ENCODE measurements around the gene PTPA. TPM values are rescaled to one million over a fixed set of nuclear protein-coding genes. Genes with fewer than 3 reads are reported as not detected.

Gene PTPA
- total RNA-seq, 4 donors from 2014 or later = 59.1 to 108 (median 83.8) TPM

DNA sequence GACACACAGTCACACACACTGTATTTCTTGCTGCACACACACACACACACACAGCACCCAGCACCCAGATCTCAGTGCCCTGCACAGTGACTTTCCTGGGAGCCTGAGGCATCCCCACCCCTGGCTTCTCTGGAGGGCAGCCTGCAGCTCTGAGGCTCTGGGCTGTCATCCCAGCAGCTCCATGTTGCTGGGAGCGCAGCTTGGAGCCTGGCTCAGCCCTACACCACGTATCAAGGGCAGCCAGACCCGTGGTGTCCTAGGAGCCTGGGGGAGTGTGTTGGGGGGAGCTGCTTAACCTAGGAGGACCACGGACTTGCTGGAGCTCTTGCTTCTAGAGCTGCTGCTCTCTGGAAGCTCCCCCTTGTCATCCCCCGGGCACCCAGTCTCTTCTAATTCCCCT, 61.6 kb downstream of the PTPA start:
- H3K4me1 ChIP-seq = peaks cover 48% of the 10 kb centered on the region

DNA sequence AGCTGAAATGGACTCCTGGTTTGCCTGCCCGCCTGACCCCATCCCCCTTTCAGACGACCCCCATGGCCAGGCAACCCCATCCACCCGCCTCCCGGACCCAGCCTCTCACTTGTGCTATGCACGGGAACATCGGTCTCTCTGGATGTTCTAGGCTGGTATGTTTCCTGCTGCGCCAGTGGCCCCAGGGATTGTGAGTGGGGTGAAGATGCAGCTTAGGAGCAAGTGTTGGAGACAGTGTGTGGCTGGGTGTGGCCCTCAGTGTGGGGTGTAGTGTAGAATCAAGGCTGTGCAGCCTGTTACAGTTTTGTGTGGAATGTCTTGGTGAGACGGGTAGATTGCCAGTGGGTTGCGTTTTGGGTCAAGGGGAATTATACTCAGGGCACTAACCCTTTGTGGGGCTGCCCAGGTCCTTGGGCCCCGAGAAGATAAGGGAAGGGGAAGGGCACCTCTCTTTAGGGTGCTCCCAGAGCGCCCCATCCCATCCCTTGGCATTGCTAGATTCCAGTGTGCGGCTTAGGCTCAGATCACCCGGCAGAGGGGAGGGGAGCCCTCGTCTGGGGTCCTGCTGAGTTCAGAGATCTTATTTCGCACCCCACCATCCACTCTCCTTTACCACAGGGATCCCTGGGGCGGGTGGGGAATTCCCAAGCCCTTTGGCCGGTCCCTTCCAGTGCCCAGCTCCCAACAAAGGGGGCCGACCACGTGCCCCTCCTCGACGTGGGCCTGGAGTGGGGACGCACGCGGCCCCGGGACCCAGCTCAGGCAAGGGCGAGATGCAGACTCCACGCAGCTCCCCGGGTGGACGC, 62.3 kb downstream of the PTPA start:
- TF ChIP-seq, protein P1, sequence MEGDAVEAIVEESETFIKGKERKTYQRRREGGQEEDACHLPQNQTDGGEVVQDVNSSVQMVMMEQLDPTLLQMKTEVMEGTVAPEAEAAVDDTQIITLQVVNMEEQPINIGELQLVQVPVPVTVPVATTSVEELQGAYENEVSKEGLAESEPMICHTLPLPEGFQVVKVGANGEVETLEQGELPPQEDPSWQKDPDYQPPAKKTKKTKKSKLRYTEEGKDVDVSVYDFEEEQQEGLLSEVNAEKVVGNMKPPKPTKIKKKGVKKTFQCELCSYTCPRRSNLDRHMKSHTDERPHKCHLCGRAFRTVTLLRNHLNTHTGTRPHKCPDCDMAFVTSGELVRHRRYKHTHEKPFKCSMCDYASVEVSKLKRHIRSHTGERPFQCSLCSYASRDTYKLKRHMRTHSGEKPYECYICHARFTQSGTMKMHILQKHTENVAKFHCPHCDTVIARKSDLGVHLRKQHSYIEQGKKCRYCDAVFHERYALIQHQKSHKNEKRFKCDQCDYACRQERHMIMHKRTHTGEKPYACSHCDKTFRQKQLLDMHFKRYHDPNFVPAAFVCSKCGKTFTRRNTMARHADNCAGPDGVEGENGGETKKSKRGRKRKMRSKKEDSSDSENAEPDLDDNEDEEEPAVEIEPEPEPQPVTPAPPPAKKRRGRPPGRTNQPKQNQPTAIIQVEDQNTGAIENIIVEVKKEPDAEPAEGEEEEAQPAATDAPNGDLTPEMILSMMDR (IDR thresholded peaks at IDR 0.05) = no peak
- no peak for TF ChIP-seq POLR2AphosphoS5 (IDR thresholded peaks at IDR 0.05)
- no peak for TF ChIP-seq EP300 (IDR thresholded peaks at IDR 0.05)
- no peaks in the 10 kb centered on the region for H3K27me3 ChIP-seq
- WGBS = 36% methylated on average over 11 of the region's 29 CpGs
- peak overlapping the region; percentile 79 for H3K4me3 ChIP-seq
- peaks cover 45% of the 10 kb centered on the region for H3K4me1 ChIP-seq
- peak overlapping the region; percentile 98 for H3K27ac ChIP-seq
- H3K9me3 ChIP-seq = no peaks in the 10 kb centered on the region
- H3K36me3 ChIP-seq = no peaks in the 10 kb centered on the region
- no peak for DNase-seq (ENCODE audit: low spot score in 2 of 2)

More for the DNA sequence above, 61.6 kb downstream of the PTPA start:
- no peak for DNase-seq (ENCODE audit: low spot score in 2 of 2)
- Histone ChIP-seq H3K27ac (peak overlapping the region; percentile 98), H3K9me3 (no peaks in the 10 kb centered on the region), H3K36me3 (no peaks in the 10 kb centered on the region), H3K27me3 (no peaks in the 10 kb centered on the region), H3K4me3 (no peak overlapping the region)
- WGBS = 24% methylated on average over 3 of the region's 5 CpGs
- TF ChIP-seq EP300 (IDR thresholded peaks at IDR 0.05) (no peak), POLR2A (IDR thresholded peaks at IDR 0.05) (no peak), POLR2AphosphoS5 (IDR thresholded peaks at IDR 0.05) (no peak)
- TF ChIP-seq, protein P1 (IDR thresholded peaks at IDR 0.05) = no peak

DNA sequence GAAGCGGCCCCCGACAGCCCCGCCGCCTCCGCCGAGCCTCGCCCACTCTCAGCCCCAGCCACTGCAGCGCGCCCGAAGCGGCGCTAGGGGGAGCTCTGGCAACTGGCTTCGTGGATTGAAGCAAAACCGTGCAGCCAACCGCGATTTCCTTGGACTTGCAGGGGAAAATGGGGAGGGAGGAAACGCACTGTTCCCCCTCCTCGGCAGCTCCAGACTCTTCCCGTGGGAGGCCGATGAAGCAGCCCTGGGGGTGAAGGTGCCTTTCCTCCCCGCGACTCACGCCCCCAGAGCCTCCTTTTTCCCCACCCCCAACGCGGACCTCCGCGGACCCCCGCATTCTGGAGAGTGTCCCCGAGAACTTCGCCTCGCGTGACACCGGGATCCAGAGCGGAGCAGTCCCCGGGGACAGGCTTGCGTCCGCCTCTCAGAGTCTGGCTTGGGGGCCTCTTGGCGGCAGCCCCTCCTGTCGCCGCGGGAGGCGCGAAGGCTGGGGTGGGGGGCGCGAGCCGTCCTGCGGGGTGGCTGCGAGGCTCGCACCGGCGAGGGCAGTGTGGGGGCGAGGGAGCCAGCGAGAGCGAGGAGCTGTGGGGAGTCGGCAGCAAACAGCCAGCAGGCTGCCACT, 63.0 kb downstream of the PTPA start:
- H3K9me3 ChIP-seq = no peaks in the 10 kb centered on the region
- peaks cover 49% of the 10 kb centered on the region for H3K4me1 ChIP-seq
- TF ChIP-seq EP300 (IDR thresholded peaks at IDR 0.05) (no peak), POLR2AphosphoS5 (IDR thresholded peaks at IDR 0.05) (peak in 2 of 3 donors; percentile 15 to 16), POLR2A (IDR thresholded peaks at IDR 0.05) (peak in 1 of 2 donors; percentile 19)
- TF ChIP-seq, protein P1 (IDR thresholded peaks at IDR 0.05) = peak; percentile 81 to 99
- DNase-seq (ENCODE audit: low spot score in 2 of 2) = peak; percentile 95 to 98
- peak overlapping the region; percentile 98 for H3K27ac ChIP-seq
- H3K36me3 ChIP-seq = no peaks in the 10 kb centered on the region
- peak overlapping the region; percentile 79 for H3K4me3 ChIP-seq
- H3K27me3 ChIP-seq = no peaks in the 10 kb centered on the region
- 0% methylated on average over 7 of the region's 55 CpGs for WGBS

DNA sequence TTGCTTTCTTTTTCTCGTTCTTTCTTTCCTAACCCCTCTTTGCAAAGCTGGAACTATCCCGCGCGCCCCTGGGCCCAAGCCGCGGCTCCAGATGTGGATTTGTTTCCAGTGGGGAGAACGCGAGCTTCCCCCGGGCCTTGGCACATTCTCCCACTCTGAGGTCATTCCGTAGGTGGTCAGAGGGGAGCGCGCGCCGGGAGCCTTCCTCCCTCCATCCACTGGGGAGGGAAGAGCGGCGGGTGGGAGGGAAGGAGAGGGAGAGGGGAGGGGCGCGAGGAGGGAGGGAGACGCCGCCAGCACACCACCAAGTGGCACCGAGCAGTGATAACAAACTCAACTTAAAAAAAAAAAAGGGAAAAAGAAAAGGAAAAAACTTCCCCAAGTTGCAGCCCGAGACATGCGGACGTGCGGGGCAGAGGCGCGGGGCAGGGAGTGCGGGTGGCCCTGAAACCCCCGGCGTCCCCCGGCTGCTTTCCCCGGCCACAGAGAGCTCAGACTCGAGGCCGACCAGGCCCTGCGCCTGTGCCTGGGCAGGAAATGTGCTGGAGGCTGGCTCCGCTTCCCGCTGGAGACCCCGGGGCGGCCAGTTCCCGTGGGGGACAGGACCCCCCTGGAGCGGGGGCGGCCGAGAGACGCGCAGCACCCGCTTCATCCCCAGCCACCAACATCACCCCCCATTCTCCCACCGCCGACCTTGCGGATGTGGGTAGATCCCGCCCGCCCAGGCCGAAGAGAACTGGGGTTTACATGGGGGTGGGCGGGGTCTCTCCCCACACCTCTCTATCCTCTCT, 63.7 kb downstream of the PTPA start:
- H3K36me3 ChIP-seq = no peaks in the 10 kb centered on the region
- peaks cover 48% of the 10 kb centered on the region for H3K4me1 ChIP-seq
- no peak for TF ChIP-seq POLR2A (IDR thresholded peaks at IDR 0.05)
- TF ChIP-seq EP300 (IDR thresholded peaks at IDR 0.05) = no peak
- TF ChIP-seq, protein P1 (IDR thresholded peaks at IDR 0.05) = no peak
- TF ChIP-seq POLR2AphosphoS5 (IDR thresholded peaks at IDR 0.05) = no peak
- 1% methylated on average over 46 of the region's 53 CpGs for WGBS
- no peaks in the 10 kb centered on the region for H3K27me3 ChIP-seq
- peak; percentile 92 for DNase-seq (ENCODE audit: low spot score in 2 of 2)
- no peaks in the 10 kb centered on the region for H3K9me3 ChIP-seq
- peak overlapping the region; percentile 79 for H3K4me3 ChIP-seq
- H3K27ac ChIP-seq = peak overlapping the region; percentile 98

DNA sequence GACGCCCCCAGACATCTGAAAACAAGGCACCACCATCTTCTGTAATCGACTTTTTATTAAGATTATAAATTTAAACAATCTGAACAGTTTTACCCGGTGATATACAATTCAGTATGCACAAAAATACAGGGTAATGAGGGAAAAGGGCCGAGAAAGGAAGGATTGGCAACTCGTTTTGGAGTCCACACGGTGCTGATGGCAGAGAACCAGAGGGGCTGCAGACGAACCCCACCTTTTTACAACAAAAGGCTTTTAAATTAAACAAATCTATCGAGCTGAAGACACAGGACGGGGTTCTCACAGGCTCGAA, 64.3 kb downstream of the PTPA start:
- H3K27ac ChIP-seq = peak overlapping the region; percentile 98
- peak overlapping the region; percentile 79 for H3K4me3 ChIP-seq
- TF ChIP-seq EP300 (IDR thresholded peaks at IDR 0.05) (no peak), POLR2AphosphoS5 (IDR thresholded peaks at IDR 0.05) (no peak), POLR2A (IDR thresholded peaks at IDR 0.05) (no peak)
- TF ChIP-seq, protein P1 (IDR thresholded peaks at IDR 0.05) = no peak
- no peaks in the 10 kb centered on the region for H3K36me3 ChIP-seq
- no peak for DNase-seq (ENCODE audit: low spot score in 2 of 2)
- WGBS = 2% methylated on average over 10 of the region's 10 CpGs
- H3K9me3 ChIP-seq = no peaks in the 10 kb centered on the region
- H3K27me3 ChIP-seq = no peaks in the 10 kb centered on the region
- peaks cover 42% of the 10 kb centered on the region for H3K4me1 ChIP-seq
